Measurements from ENCODE around the gene ZFP36L2. TPM values are rescaled to one million over a fixed set of nuclear protein-coding genes. Genes with fewer than 3 reads are reported as not detected.
A peak's percentile ranks its signal among the peaks of the same experiment; 100 is the strongest.

ZFP36L2 gene
- total and polyA plus RNA-seq, 2 donors (not counting 3 experiments of a cell fraction or from before 2014, with no cell fraction given) = 14.5 to 75.9 TPM

- intact Hi-C loops (cut with micrococcal nuclease) = no loop called here
- no peak for FAIRE-seq
- POLR2A ChIA-PET = interaction anchor here (0.9 kb wide), 1 partner anchor 48 kb away, joined by 3 read pairs; no protein-coding TSS in a partner anchor
Observed at GRCh38 chr2:43218155-43218701, 8.2 kb downstream of the ZFP36L2 start.

More at GRCh38 chr2:43218155-43218701, 8.2 kb downstream of the ZFP36L2 start:
- BruUV-seq (replicated peaks) = no TSS peak
- Histone ChIP-seq H3K9me1 (replicated peaks; ENCODE audit: control insufficient read depth, extremely low read depth, insufficient read depth, low read length) (no peaks in the 10 kb centered on the region), H3K9me3 (replicated peaks; ENCODE audit: control insufficient read depth, insufficient read depth, low read length) (no peaks in the 10 kb centered on the region), H3K79me2 (ENCODE audit: control insufficient read depth, insufficient read depth, low read length) (peaks cover 18% of the 10 kb centered on the region), H3K4me2 (ENCODE audit: insufficient read depth, low read length) (no peak overlapping the region), H3K27ac (ENCODE audit: insufficient read depth, low read depth, low read length) (peak overlapping the region; percentile 40), H4K20me1 (replicated peaks; ENCODE audit: control insufficient read depth, extremely low read depth, insufficient read depth, low read length) (no peaks in the 10 kb centered on the region), H3K36me3 (ENCODE audit: control insufficient read depth in 2 of 2, extremely low read depth in 1 of 2, insufficient read depth in 2 of 2, low read length in 2 of 2) (no peaks in the 10 kb centered on the region), H3K4me3 (replicated peaks in 1 of 3; ENCODE audit: insufficient read depth in 1 of 3, low read depth in 1 of 3, low read length in 3 of 3) (no peak overlapping the region), H2AFZ (ENCODE audit: low read depth, low read length) (peak overlapping the region; percentile 48), H3K9ac (replicated peaks; ENCODE audit: extremely low read depth, insufficient read depth, low read length) (no peak overlapping the region), H3K27me3 (ENCODE audit: control insufficient read depth in 2 of 2, insufficient read depth in 2 of 2, low read length in 2 of 2) (no peaks in the 10 kb centered on the region), H3K4me1 (ENCODE audit: control insufficient read depth, extremely low read depth, insufficient read depth, low read length) (peaks cover 49% of the 10 kb centered on the region)
- dilution Hi-C loops (cut with MboI; ENCODE audit: extremely low pct_ligation_motif_present, low sequenced_read_pairs) = no loop called here
- TF ChIP-seq POLR2A (IDR thresholded peaks at IDR 0.05; ENCODE audit: low read depth, low read length) = no peak
- TF ChIP-seq MYC (IDR thresholded peaks at IDR 0.05; ENCODE audit: low read depth, low read length) = no peak
- no peak for TF ChIP-seq MAX (IDR thresholded peaks at IDR 0.05; ENCODE audit: insufficient read depth, insufficient read length)
- TF ChIP-seq FOS (IDR thresholded peaks at IDR 0.05; ENCODE audit: borderline replicate concordance, insufficient read depth, low read length) = no peak
- TF ChIP-seq POLR2AphosphoS5 (IDR thresholded peaks at IDR 0.05; ENCODE audit: insufficient read depth, low read depth, low read length) = no peak
- TF ChIP-seq CTCF (IDR thresholded peaks at IDR 0.05; ENCODE audit: extremely low read depth in 1 of 2, insufficient read depth in 1 of 2, low read depth in 1 of 2, low read length in 2 of 2) = no peak
- TF ChIP-seq JUN (IDR thresholded peaks at IDR 0.05; ENCODE audit: borderline replicate concordance, insufficient read depth, insufficient read length, low read depth) = no peak
- no peak for TF ChIP-seq EZH2 (IDR thresholded peaks at IDR 0.05; ENCODE audit: borderline replicate concordance, low read depth, low read length, severe bottlenecking)
- TF ChIP-seq GATA2 (IDR thresholded peaks at IDR 0.05; ENCODE audit: insufficient read depth, insufficient read length, low read depth, low read length) = no peak
- DNase-seq (ENCODE audit: low read depth, low spot score) = no peak
- CTCF ChIA-PET = interaction anchor here (0.7 to 12.8 kb wide), 10 partner anchors 9 to 266 kb away, joined by 3 to 240 read pairs (median 4); partner anchors contain the start of gene ZFP36L2
